Thyroid gland (tissue), 4 donors: ENCODE results near the gene UBXN7.

Experiments used
- CTCF ChIP-seq, 6 experiments: fragments of 200-600 bp in 3 of 6; fragments of 450-650 bp in 3 of 6; sonication (generic) in 3 of 6; IDR thresholded peaks; one replicate each; pipeline ENCODE4 v1.5.1; 2016 to 2019; ENCODE audit warnings: antibody characterized with exemption in 6 of 6, mild to moderate bottlenecking in 2 of 6, inconsistent platforms in 1 of 6, moderate library complexity in 1 of 6
- POLR2A ChIP-seq, 2 donors: fragments of 450-650 bp; IDR thresholded peaks; one replicate each; pipeline ENCODE4 v1.6.1; 2017; ENCODE audit warnings: antibody characterized with exemption in 2 of 2, mild to moderate bottlenecking in 2 of 2, moderate library complexity in 1 of 2

- no peak for TF ChIP-seq CTCF (IDR thresholded peaks at IDR 0.05)
- TF ChIP-seq POLR2A (IDR thresholded peaks at IDR 0.05): no peak
Measured at GRCh38 chr3:196398782-196399181, 33.4 kb downstream of the UBXN7 start.
